Neural cell (in vitro differentiated cells): ENCODE data around the gene MSMP.

ENCODE experiments used
- CTCF ChIP-seq: fragments of 450-650 bp; IDR thresholded peaks from 2 replicates; pipeline ENCODE4 v1.5.1; 2014; ENCODE audit warnings: antibody characterized with exemption, mild to moderate bottlenecking, moderate library complexity; ENCODE audit not compliant: poor library complexity, severe bottlenecking
- EZH2 ChIP-seq: fragments of 200-600, 300-800 bp; shearing (Covaris generic), sonication (generic); IDR thresholded peaks from 2 replicates; pipeline ENCODE4 v1.6.1; 2014; ENCODE audit warnings: antibody characterized with exemption, low read length, borderline replicate concordance, mild to moderate bottlenecking; ENCODE audit not compliant: insufficient read depth, poor library complexity, severe bottlenecking

GRCh38 chr9:35741740-35742139, 12.3 kb downstream of the MSMP start:
- TF ChIP-seq CTCF (no peak), EZH2 (no peak)
